Effector memory CD4-positive, alpha-beta T cell (primary cell): ENCODE results near the gene HOXA6.

Source experiments
- DNase-seq, 3 donors: peaks; one replicate each; pipeline ENCODE4 v3.0.0-alpha.2; 2020
- H3K27ac ChIP-seq: 2 replicates; pipeline ENCODE4 v1.7.0; 2013; ENCODE audit warnings: mild to moderate bottlenecking, low read length, moderate library complexity; ENCODE audit not compliant: insufficient read depth, poor library complexity, severe bottlenecking
- H3K27me3 ChIP-seq: replicated peaks from 2 replicates; pipeline ENCODE4 v1.7.0; 2013; ENCODE audit warnings: mild to moderate bottlenecking, low read length; ENCODE audit not compliant: insufficient read depth, control insufficient read depth, poor library complexity, severe bottlenecking
- H3K36me3 ChIP-seq: 2 replicates; pipeline ENCODE4 v1.7.0; 2013; ENCODE audit warnings: mild to moderate bottlenecking, low read length, moderate library complexity; ENCODE audit not compliant: control insufficient read depth, insufficient read depth
- H3K4me1 ChIP-seq: 2 replicates; pipeline ENCODE4 v1.7.0; 2013; ENCODE audit warnings: low read length, mild to moderate bottlenecking; ENCODE audit not compliant: control insufficient read depth, insufficient read depth, poor library complexity, severe bottlenecking
- H3K4me3 ChIP-seq: 2 replicates; pipeline ENCODE4 v1.7.0; 2013; ENCODE audit warnings: low read length, low read depth, mild to moderate bottlenecking; ENCODE audit not compliant: insufficient read depth, poor library complexity, severe bottlenecking
- H3K9me3 ChIP-seq: 2 replicates; pipeline ENCODE4 v1.7.0; 2013; ENCODE audit warnings: mild to moderate bottlenecking, low read length, moderate library complexity; ENCODE audit not compliant: control insufficient read depth

Gene HOXA6

DNA sequence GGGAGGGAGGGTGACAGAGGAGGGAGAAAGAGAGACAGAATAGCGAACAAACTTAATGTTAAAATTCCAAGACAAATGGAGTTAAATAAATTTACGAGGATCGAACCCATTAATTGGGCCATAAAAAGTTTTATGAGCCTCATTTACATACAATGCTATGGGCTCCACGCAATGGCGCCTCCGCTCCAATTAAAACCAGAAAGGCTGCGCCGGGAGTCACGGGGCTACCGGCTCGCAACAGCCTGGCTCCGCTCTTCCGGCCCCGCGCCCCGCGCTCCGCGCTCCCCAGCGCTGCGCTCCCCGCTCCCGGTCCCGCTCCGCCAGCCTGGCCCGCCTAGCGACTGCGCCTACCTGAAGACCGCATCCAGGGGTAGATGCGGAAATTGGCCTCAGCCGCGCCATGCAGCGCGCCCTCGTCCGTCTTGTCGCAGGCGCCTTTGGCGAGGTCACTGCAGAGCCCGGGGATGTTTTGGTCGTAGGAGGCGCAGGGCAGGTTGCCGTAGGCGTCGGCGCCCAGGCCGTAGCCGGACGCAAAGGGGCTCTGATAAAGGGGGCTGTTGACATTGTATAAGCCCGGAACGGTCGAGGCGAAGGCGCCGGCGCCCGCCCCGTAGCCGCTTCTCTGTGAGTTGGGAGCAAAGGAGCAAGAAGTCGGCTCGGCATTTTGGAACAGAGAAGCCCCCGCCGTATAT, 8.4 kb upstream of the HOXA6 start:
- no peaks in the 10 kb centered on the region for H3K9me3 ChIP-seq
- H3K4me1 ChIP-seq: peaks cover 53% of the 10 kb centered on the region

DNA sequence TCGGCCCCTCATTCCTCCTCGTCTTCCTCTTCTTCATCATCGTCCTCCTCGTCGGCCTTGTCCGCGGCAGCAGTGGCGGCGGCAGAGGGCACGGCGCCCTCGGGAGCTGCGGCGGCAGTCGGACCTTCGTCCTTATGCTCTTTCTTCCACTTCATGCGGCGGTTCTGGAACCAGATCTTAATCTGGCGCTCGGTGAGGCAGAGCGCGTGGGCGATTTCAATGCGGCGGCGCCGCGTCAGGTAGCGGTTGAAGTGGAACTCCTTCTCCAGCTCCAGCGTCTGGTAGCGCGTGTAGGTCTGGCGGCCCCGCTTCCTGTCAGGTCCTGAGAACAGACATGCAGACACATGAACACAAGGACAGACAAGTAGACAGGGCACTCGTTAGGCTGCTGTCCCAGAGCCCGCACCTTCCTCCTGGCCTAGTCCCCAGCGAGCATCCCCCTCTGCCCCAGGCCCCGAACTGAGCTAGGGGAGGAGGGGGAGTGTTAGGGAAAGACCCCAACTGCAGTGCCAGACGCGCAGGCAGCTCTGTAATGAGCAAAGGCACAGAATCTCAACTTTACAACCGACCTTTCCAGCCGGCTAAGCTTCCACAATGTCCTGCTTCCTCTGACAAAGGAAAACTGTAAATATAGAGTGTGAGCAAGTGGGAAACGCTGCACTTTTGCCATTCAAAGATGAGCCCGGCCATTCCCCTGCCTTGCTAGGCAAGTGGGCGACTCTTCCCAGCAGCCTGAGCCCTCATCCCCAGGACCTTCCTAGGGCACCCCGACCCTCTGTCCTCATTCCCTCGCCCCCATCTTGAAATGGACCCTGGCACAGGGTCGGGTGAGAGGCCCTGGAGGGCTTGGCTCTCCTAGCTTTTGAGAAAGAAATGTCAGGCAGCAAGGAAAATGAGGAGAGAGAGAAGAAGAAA, 7.6 kb upstream of the HOXA6 start:
- no peaks in the 10 kb centered on the region for H3K9me3 ChIP-seq
- H3K4me3 ChIP-seq: peak overlapping the region; percentile 34
- peaks cover 86% of the 10 kb centered on the region for H3K27me3 ChIP-seq
- DNase-seq: no peak
- peaks cover 53% of the 10 kb centered on the region for H3K4me1 ChIP-seq
- H3K36me3 ChIP-seq: no peaks in the 10 kb centered on the region
- H3K27ac ChIP-seq: no peak overlapping the region

More for the DNA sequence above, 8.4 kb upstream of the HOXA6 start:
- Histone ChIP-seq H3K36me3 (no peaks in the 10 kb centered on the region), H3K27me3 (peaks cover 87% of the 10 kb centered on the region), H3K27ac (no peak overlapping the region), H3K4me3 (peak overlapping the region; percentile 34)
- DNase-seq: no peak

DNA sequence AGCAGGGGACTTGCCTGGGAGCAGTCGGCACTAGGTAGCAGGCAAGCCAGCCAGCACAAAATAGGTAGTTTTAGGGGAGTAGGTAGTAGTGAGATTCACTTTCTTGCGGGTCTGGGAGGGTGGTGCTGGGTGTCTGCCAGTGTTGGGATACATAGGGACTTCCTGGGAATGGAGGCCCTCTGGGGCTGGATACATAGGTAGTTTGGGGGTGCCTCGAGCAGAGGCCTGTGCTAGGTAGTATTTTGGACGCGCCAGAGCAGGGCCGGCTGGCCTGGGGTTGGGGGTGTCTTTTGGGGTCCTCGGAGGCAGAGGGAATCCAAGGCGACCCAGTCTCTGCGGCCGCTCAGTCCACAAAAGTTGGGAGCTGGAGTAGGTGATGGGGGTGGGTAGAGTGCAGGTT, 6.8 kb upstream of the HOXA6 start:
- Histone ChIP-seq H3K27ac (no peak overlapping the region), H3K27me3 (peaks cover 85% of the 10 kb centered on the region), H3K4me1 (peaks cover 50% of the 10 kb centered on the region), H3K36me3 (no peaks in the 10 kb centered on the region), H3K9me3 (no peaks in the 10 kb centered on the region), H3K4me3 (no peak overlapping the region)
- no peak for DNase-seq

DNA sequence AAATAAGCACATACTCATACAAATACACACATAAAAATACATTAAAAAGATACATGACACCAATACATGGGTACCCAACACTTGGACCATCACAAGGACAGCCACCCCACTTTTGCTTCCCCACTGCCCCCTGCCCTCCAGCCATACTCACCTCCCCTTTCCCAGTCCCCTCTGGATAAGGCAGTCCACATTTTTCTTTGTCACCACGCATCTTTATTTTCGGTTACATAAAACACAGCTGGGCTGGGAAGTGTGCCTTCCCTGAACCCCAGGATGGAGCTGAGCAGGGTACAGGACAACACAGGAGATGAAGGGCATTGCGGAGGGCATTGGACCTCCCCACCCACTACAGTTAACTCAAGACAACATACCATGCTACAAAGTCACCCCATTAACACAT, 6.0 kb upstream of the HOXA6 start:
- no peak overlapping the region for H3K4me3 ChIP-seq
- H3K4me1 ChIP-seq: peaks cover 46% of the 10 kb centered on the region
- DNase-seq: no peak
- H3K27me3 ChIP-seq: peaks cover 89% of the 10 kb centered on the region
- no peaks in the 10 kb centered on the region for H3K9me3 ChIP-seq
- H3K27ac ChIP-seq: no peak overlapping the region
- no peaks in the 10 kb centered on the region for H3K36me3 ChIP-seq

DNA sequence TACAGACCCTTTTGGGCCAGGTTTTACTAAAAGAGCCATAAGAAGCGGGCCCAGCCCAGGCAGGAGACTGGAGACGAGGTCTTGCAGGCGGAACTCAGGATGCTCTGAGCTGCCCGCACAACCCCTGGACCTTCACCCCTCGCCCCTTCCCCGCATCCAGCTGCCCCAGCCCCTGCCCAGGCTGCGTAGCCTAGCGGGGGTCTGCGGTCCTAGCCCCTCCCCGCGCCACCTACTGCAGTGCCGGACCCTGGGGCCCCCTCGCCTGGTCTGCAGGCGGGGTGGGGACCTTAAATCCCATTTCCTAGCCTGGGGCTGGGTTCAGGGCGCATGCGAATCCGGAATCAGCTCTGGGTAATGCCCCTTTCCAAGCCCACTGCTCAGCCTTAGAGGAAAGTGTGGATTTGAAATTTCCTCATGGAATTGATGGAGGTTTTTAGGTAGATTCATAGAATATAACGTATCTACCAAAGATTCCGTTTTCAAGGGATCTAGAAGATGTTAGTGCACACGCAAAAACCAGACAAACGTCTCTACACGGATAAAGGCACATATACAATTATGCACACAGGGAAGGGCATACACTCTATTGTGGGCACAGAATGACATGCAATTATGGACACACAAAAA, 5.4 kb upstream of the HOXA6 start:
- no peak for DNase-seq
- Histone ChIP-seq H3K36me3 (no peaks in the 10 kb centered on the region), H3K4me1 (peaks cover 42% of the 10 kb centered on the region), H3K27me3 (peaks cover 91% of the 10 kb centered on the region), H3K27ac (no peak overlapping the region), H3K4me3 (no peak overlapping the region), H3K9me3 (no peaks in the 10 kb centered on the region)

DNA sequence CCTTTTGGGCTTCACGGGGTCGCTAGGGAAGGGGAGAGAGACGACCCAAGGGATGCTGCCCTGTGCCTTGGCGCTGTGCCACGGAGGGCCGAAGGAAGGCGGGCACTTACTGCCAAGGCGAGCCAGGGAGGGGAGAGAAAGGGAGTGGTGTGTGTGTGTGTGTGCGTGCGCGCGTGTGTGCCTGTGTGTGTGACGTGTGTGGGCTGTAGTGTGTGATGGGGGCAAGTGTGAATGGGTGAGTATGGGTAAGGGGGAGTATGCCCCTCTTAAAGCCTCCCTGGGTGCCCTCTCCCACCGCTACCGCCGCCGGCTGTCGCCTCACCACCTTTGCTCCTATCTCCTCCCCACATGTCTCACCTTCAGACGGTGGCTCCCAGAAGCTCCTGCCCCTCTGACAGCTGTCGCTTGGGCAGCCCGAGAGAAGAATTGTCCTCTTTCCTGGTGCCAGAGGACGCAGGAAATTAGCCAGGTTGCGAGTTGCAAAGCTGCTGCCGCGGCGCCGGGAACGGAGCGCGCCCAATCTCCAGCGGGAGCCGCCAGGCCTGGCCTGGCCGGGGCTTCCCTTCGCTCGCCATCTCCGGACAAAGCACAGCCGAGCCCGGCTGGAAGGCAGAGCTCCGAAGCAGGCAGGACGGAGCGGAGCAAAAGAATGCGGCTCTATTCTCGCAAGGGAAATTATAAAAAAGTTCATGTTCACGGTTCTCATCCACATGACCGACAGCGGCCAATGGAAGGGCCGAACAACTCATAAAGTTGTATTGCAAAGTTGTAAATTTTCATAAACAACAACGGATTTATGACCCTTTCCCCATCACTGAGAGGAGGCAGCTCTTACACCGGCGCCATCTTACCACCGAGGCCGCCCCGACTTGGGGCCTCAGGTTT, 4.6 kb upstream of the HOXA6 start, which contains the start of gene HOXA3:
Gene HOXA3 (minus strand): TSS at position 653 of the 885 bp plus-strand sequence. CDS start 41,943 bp downstream, outside the sequence.
- Histone ChIP-seq H3K9me3 (no peaks in the 10 kb centered on the region), H3K27me3 (peaks cover 91% of the 10 kb centered on the region), H3K4me3 (peak within 1 kb of the TSS; percentile 48), H3K36me3 (no peaks in the 10 kb centered on the region), H3K27ac (no peak within 1 kb of the TSS), H3K4me1 (peaks cover 46% of the 10 kb centered on the region)
- no peak for DNase-seq

DNA sequence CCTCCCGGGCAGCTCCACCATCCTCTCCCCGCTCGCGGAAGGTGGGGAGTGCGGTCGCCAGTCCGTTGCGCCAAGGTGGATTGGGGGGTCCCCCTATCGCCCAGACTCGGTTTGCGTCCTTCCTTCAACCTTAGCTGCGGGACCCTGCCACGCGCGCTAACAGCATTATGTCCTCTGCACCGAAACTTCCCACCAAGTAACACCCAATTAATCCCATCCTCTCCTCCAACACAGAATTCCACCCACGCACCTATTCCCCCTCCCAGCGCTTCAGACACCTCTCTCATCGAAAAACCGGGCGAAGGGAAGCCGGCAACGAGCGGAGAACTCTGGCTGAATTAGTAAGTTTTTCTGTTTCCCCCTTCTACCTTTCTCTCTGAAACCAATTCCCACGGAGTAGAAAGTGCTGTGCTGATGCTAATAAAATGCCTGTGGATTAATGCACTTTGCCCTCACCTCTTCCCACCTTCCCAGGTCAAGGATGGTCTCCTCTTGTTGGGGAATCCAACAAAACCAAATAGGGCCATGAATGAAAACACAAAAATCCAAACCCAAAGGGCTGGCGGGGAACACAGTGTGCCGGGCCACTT, 3.9 kb upstream of the HOXA6 start:
- peaks cover 92% of the 10 kb centered on the region for H3K27me3 ChIP-seq
- no peaks in the 10 kb centered on the region for H3K36me3 ChIP-seq
- H3K9me3 ChIP-seq: no peaks in the 10 kb centered on the region
- H3K4me3 ChIP-seq: peak overlapping the region; percentile 48
- DNase-seq: no peak
- no peak overlapping the region for H3K27ac ChIP-seq
- peaks cover 45% of the 10 kb centered on the region for H3K4me1 ChIP-seq

DNA sequence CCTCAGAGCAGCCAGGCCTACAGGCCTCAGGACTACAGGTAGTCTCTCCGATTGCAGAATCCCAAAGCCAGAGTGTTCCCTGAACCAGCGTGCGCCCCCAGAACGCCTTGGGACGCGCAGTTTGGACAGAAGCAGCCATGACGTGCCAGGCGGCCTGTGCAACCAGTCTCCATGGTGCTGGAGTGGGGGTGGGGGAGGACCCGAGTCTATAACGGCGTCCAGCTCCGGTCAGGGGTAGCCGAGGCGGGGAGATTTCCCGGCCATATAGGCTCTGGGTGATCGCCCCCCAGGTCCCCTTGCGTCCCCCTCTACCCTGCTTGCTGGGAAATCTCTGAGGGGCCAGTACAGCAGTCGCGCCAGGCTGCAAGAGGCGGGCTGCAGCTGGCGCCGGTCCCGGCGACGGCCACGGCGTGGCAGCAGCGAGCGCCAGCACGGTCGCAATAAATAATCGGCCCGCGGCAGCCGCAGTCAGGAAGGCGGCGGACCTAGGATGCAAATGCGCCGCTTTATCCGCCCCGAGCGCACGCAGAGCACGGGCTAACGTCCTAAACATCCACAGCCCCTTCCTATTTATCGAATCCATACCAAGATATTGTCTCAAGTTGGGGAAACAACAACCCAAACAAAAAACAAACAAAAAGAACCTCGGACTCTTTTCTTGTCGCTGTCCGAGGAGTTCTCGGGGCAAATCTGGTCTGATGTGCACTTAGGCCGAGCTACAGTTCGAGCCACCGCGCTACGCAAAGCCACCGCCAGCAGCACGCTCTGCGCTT, 3.2 kb upstream of the HOXA6 start:
- peak; percentile 42 to 48 (median 43) for DNase-seq
- Histone ChIP-seq H3K4me1 (peaks cover 38% of the 10 kb centered on the region), H3K36me3 (no peaks in the 10 kb centered on the region), H3K9me3 (no peaks in the 10 kb centered on the region), H3K27ac (no peak overlapping the region), H3K27me3 (peaks cover 85% of the 10 kb centered on the region), H3K4me3 (peak overlapping the region; percentile 48)
